Measurements from ENCODE around the gene C4orf50. TPM values are rescaled to one million over a fixed set of nuclear protein-coding genes. Genes with fewer than 3 reads are reported as not detected.

The C4orf50 gene
- total RNA-seq, 2 experiments from 2014 or later, result 0.19 to 0.43 TPM

DNA sequence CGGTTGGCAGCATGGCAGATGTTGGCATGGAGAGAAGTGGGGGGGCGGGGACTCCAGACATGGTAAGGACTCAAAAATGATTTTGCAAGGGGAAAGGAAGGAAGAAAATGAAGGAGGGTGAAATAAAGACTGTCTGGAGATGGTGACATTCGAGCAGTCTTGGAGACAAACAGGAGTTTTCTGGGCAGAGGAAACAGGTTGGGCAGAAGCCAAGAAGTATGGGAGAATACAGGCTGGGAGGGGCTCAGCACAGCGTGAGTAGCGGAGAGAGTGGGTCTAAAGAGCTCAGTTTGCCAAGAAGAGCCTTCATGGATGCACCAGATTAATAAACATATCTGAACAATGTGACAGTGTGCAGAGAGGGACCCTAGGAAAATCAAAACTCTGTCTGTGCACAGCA, 112.0 kb downstream of the C4orf50 start:
- POLR2A ChIA-PET, result no interaction called here
- no peak for ATAC-seq (ENCODE audit: low read depth)
- no peaks in the 10 kb centered on the region for H3K4me1 Mint-ChIP-seq

DNA sequence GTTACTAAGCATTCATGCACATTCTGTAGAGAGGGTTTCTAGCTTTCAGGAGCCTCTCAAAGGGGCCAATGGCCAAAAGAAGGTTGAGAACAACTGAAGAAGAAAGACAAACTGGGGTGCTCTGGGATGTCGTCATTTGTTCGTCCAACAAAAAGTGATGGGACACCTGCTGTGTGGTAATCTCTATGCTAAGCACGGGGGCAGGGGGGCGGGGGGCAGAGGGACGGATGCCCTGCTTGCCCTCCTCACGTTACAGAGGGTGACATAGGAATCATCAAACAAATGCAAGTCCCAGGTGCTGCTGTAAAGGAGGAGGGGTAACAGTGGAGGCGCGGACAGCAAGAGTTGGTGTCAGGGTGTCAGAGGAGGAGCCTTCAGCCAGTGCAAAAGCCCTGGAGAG, 112.5 kb downstream of the C4orf50 start:
- Mint-ChIP-seq H3K9me3 (peaks cover 6% of the 10 kb centered on the region), H3K4me3 (no peak overlapping the region), H3K36me3 (no peaks in the 10 kb centered on the region), H3K4me1 (no peaks in the 10 kb centered on the region), H3K27ac (no peak overlapping the region), H3K27me3 (peaks cover 7% of the 10 kb centered on the region)
- POLR2A ChIA-PET, result no interaction called here
- no peak for DNase-seq
- no peak for ATAC-seq (ENCODE audit: low read depth)

More for the DNA sequence above, 112.0 kb downstream of the C4orf50 start:
- Mint-ChIP-seq H3K27me3 (peaks cover 7% of the 10 kb centered on the region), H3K27ac (no peak overlapping the region), H3K9me3 (peaks cover 6% of the 10 kb centered on the region), H3K36me3 (no peaks in the 10 kb centered on the region), H3K4me3 (no peak overlapping the region)
- no peak for DNase-seq

DNA sequence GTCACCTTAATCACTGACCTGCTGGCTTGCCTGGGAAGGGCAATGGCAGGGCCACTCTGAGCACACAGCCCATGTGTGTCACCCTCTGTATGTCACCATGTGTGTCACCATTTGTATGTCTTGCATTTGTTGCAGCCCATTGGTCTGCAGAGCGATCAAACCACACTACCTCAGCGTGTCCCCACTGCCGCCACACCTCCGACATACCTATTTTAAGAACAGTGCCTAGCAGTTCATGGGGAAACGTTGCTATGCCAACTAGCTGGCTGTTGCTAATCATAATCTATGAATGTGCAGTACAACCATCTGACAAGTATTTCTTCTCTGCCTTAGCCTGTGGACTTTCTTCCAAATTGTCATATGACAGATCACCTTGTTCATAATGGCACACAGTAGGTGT, 117.4 kb downstream of the C4orf50 start:
- no peak for ATAC-seq (ENCODE audit: low read depth)
- no peak for DNase-seq
- Mint-ChIP-seq H3K27me3 (peaks cover 2% of the 10 kb centered on the region), H3K4me1 (no peaks in the 10 kb centered on the region), H3K27ac (no peak overlapping the region), H3K9me3 (peaks cover 3% of the 10 kb centered on the region), H3K4me3 (no peak overlapping the region), H3K36me3 (no peaks in the 10 kb centered on the region)
- POLR2A ChIA-PET, result no interaction called here

DNA sequence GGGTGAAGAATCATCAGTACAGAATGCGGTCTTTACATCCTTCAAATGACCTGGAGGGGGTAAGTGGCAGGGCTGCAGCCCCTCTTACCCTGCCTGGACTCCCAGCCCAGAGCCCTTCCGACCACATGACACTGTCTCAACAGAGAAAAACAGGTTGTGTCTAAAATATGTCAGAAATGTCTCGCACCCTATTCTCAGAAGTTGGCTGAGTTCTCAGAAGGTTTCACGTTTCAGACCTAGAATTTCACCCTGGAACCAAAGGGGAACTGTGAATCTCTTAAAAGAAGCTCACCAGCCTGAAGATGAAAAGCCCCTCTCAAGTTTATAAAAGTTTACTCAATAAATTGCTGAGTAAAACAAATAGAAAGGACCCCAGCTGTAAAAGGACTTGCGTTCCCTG, 118.3 kb downstream of the C4orf50 start:
- DNase-seq (no peak), ATAC-seq (ENCODE audit: low read depth) (no peak)
- H3K4me3 Mint-ChIP-seq, result no peak overlapping the region
- peaks cover 3% of the 10 kb centered on the region for H3K9me3 Mint-ChIP-seq
- peaks cover 2% of the 10 kb centered on the region for H3K27me3 Mint-ChIP-seq
- H3K36me3 Mint-ChIP-seq, result no peaks in the 10 kb centered on the region
- POLR2A ChIA-PET, result no interaction called here
- no peak overlapping the region for H3K27ac Mint-ChIP-seq
- no peaks in the 10 kb centered on the region for H3K4me1 Mint-ChIP-seq

DNA sequence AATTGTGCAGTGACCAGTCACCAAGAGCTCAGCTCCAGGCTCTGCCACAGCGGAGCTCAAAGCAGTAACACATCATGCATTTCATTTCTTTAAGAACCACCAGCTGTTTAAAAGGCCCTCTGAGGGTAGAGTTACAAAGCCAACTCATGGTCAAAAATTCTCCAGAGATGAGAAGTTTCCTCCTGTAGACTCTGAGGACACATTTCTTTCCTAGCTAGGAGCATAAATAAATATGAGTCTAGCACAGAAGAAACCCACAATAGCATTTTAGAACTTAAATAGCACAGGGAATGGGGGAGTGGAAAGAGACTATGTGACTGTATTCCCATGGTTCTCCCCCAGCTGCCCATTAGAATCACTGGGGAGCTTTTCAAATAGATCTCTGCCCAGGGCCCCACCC, 118.8 kb downstream of the C4orf50 start:
- no peak overlapping the region for H3K27ac Mint-ChIP-seq
- no peaks in the 10 kb centered on the region for H3K36me3 Mint-ChIP-seq
- H3K4me3 Mint-ChIP-seq, result no peak overlapping the region
- H3K9me3 Mint-ChIP-seq, result peaks cover 3% of the 10 kb centered on the region
- DNase-seq, result no peak
- H3K27me3 Mint-ChIP-seq, result peaks cover 2% of the 10 kb centered on the region
- ATAC-seq (ENCODE audit: low read depth), result no peak
- H3K4me1 Mint-ChIP-seq, result no peaks in the 10 kb centered on the region
- POLR2A ChIA-PET, result no interaction called here

DNA sequence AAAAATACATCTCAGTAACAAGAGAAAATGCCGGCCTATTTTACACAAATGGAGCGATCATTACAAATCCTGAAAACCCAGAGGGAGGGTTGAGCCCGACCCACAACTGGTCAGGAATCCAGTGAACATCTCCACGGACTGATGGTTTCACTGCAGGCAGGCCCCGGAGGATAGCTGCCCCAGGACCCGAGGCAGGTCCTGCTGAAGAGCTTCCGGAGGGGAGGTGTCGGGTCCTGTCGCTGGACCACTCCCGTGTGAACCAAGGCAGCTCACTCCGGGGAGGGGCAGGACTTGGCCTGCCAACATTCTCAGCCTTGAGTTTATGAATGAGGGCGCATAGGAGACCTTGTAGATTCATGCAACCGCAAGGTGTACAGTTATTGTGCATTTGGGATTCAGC, 120.6 kb downstream of the C4orf50 start:
- DNase-seq, result no peak
- H3K9me3 Mint-ChIP-seq, result peaks cover 4% of the 10 kb centered on the region
- ATAC-seq (ENCODE audit: low read depth), result no peak
- no peak overlapping the region for H3K4me3 Mint-ChIP-seq
- no peaks in the 10 kb centered on the region for H3K36me3 Mint-ChIP-seq
- no peak overlapping the region for H3K27ac Mint-ChIP-seq
- H3K27me3 Mint-ChIP-seq, result peaks cover 13% of the 10 kb centered on the region
- peaks cover 2% of the 10 kb centered on the region for H3K4me1 Mint-ChIP-seq
- POLR2A ChIA-PET, result no interaction called here

DNA sequence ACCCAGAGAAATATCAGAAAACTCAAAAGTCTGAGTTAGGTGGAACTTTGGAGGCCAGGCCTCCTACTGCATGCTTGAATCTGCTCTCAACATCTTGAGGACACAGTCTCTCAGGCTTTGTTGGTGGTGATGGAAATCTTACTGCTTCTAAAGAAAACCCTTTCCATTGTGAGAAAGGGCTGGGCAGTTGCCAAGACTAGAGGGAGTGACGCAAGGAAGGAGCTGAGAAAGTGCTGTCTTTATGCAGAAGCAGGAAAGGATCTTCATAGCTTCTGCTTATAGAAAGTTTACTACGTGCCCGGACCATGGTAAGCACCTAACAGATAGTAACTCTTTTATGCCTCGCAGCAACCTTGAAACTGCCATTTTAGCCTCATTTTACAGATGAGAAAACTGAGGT, 122.9 kb downstream of the C4orf50 start:
- Mint-ChIP-seq H3K9me3 (peaks cover 4% of the 10 kb centered on the region), H3K36me3 (peaks cover 1% of the 10 kb centered on the region), H3K27ac (no peak overlapping the region), H3K4me1 (peaks cover 2% of the 10 kb centered on the region), H3K27me3 (peaks cover 30% of the 10 kb centered on the region), H3K4me3 (no peak overlapping the region)
- POLR2A ChIA-PET, result no interaction called here
- ATAC-seq (ENCODE audit: low read depth), result no peak
- DNase-seq, result no peak

DNA sequence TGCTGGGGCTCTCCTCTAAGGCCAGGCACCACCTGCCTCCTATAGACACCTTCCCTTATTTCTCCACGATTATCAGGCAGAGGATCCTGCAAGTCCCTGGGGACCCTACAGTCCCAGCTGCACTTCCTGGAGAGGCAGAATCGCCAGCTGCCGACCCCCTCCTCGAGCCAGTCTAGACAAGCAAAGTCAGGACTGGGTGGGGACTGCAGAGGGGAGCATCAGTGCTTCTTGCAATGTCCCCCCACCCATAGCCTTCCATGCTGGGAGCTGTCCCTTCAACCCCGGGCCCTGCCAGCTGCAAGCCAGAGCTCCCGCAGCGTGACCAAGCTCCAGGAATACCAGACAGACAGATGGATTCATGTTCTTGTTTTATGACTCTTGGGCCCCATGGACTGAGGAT, 124.0 kb downstream of the C4orf50 start:
- POLR2A ChIA-PET, result no interaction called here
- peaks cover 39% of the 10 kb centered on the region for H3K27me3 Mint-ChIP-seq
- H3K36me3 Mint-ChIP-seq, result peaks cover 1% of the 10 kb centered on the region
- DNase-seq (no peak), ATAC-seq (ENCODE audit: low read depth) (no peak)
- H3K9me3 Mint-ChIP-seq, result peaks cover 4% of the 10 kb centered on the region
- H3K4me1 Mint-ChIP-seq, result peaks cover 2% of the 10 kb centered on the region
- H3K27ac Mint-ChIP-seq, result no peak overlapping the region
- H3K4me3 Mint-ChIP-seq, result no peak overlapping the region

DNA sequence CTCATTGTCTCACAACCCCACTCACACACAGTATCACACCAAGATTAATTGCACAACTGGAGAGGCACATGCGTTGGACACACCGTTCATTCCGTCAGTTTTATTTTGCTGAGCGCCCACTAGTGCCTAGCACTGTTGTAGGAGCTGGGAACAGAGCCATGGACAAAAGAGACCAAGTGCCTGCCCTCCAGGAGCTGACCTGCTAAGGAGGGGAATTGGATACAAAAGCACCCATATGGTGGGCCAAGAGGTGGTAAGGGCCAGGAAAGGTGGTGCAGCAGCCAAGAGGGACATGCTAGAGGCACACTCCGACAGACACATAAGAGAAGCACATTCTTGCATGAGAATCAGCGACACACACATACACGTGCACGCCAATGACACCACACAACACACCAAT, 124.6 kb downstream of the C4orf50 start:
- peak overlapping the region; percentile 24 for H3K27ac Mint-ChIP-seq
- H3K4me1 Mint-ChIP-seq, result peaks cover 2% of the 10 kb centered on the region

DNA sequence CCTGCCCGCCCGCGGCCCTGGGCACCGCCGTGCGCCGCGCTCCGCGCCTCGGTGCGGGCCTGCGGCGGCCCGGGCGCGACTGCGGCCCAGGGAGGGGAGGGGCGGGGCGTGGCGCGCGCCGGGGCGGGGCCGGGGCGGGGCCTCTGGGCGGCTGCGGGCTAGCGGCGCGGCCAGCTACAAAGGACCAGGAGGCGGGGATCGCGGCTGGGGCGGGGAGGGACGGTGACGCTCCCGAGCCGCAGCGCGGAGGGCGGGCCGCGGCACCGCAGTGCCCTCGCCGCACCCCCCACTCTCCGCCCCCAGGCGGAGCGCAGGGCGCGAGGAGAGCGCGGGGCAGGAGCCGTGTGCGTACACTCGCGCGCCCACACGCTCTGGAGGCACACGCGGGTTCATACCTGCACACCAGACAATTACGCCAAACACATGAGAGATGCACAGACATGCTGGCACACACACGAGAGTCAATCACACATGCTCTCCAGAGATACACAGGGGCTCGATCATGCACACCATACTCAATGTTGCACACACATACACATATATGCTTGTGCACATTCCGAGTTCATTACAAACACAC, 125.1 kb downstream of the C4orf50 start, which contains the start of gene CRMP1:
Gene CRMP1, minus strand, starts transcription at position 83 of the 577 bp plus-strand sequence. CDS start 117 bp downstream, outside the sequence.
- Mint-ChIP-seq H3K27ac (peak within 1 kb of the TSS; percentile 24), H3K4me1 (peaks cover 2% of the 10 kb centered on the region), H3K27me3 (peaks cover 45% of the 10 kb centered on the region), H3K36me3 (peaks cover 1% of the 10 kb centered on the region), H3K9me3 (peaks cover 4% of the 10 kb centered on the region), H3K4me3 (no peak within 1 kb of the TSS)
- POLR2A ChIA-PET, result no interaction called here
- DNase-seq, result no peak
- ATAC-seq (ENCODE audit: low read depth), result no peak

More for the DNA sequence above, 124.6 kb downstream of the C4orf50 start:
- no peak overlapping the region for H3K4me3 Mint-ChIP-seq
- ATAC-seq (ENCODE audit: low read depth) (no peak), DNase-seq (no peak)
- peaks cover 4% of the 10 kb centered on the region for H3K9me3 Mint-ChIP-seq
- H3K36me3 Mint-ChIP-seq, result peaks cover 1% of the 10 kb centered on the region
- peaks cover 45% of the 10 kb centered on the region for H3K27me3 Mint-ChIP-seq
- POLR2A ChIA-PET, result no interaction called here

DNA sequence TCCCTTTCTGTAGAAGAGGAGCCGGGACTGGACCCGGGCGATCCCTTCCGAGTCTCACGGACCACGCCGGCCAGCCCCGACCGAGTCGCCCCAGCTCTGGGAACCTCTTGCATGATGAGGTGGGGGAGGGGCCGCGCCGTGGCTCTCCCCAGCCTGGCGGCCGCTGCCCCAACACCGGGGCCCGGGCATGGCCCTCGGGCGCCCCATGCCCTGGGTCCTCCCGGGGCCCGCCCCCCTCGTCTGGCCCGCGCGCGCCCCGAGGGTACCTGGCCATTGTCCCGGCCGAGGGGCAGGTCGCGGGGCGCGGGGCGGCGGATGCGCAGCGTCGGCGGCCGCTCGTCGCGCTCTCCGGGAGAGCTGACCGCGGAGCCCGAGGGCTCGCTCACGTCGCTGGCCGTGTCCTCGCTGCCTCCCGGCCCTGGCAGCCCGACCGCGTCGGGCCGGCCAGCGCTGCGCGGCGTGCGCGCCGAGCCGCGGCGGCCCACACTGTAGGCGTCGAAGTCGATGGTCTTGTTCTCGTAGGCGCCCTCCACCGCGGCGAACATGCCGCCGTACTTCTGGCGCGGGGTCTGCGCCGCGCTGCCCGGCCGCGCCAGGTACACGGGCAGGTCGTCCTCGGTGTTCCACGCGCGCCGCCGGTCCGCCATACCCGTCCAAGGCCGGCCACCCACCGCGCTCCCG, 125.8 kb downstream of the C4orf50 start:
- peaks cover 4% of the 10 kb centered on the region for H3K9me3 Mint-ChIP-seq
- ATAC-seq (ENCODE audit: low read depth), result no peak
- POLR2A ChIA-PET, result no interaction called here

DNA sequence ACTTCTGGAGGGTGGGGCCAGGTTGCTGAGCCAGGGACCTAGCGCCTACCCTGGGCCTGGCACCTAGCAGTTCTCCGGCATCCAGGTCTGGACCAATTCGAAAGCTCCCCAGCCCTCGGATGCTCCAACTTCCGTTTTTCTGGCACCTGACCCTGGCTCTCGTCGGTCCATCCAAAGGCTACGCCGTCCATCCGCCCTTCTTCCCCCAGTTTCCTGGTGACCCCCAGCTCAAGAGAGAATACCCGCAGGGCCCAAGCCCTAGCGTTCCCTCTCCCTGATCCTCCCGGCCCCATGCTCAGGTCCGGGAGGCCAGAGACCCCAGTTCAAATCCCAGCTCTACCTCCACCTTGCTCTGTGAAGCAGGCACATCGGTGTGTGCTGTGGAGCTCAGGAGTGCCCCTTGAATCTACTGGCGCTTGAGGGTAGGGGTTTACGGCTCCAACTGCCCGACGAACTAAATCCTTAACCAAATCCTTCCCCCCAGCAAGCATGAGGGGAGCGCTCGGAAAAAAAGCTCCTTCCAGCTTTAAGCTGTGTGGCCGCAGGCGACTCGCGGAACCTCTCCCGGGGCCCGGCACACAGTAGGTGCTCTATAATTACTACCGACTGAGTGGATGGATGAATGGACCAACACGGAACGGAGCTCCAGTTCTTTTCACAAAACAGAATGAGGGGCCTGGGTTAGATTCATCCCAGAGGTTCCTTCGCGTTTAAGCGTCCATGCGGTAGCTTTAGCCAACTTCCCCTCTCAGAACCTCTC, 126.5 kb downstream of the C4orf50 start:
- peaks cover 50% of the 10 kb centered on the region for H3K27me3 Mint-ChIP-seq
- DNase-seq, result no peak
- no peak for ATAC-seq (ENCODE audit: low read depth)
- no peak overlapping the region for H3K27ac Mint-ChIP-seq
- H3K36me3 Mint-ChIP-seq, result peaks cover 1% of the 10 kb centered on the region
- POLR2A ChIA-PET, result no interaction called here
- H3K9me3 Mint-ChIP-seq, result peaks cover 2% of the 10 kb centered on the region
- no peak overlapping the region for H3K4me3 Mint-ChIP-seq
- peaks cover 2% of the 10 kb centered on the region for H3K4me1 Mint-ChIP-seq

More for the DNA sequence above, 125.8 kb downstream of the C4orf50 start:
- Mint-ChIP-seq H3K4me3 (no peak overlapping the region), H3K4me1 (peaks cover 2% of the 10 kb centered on the region), H3K27me3 (peaks cover 45% of the 10 kb centered on the region), H3K36me3 (peaks cover 1% of the 10 kb centered on the region), H3K27ac (no peak overlapping the region)
- DNase-seq, result no peak

DNA sequence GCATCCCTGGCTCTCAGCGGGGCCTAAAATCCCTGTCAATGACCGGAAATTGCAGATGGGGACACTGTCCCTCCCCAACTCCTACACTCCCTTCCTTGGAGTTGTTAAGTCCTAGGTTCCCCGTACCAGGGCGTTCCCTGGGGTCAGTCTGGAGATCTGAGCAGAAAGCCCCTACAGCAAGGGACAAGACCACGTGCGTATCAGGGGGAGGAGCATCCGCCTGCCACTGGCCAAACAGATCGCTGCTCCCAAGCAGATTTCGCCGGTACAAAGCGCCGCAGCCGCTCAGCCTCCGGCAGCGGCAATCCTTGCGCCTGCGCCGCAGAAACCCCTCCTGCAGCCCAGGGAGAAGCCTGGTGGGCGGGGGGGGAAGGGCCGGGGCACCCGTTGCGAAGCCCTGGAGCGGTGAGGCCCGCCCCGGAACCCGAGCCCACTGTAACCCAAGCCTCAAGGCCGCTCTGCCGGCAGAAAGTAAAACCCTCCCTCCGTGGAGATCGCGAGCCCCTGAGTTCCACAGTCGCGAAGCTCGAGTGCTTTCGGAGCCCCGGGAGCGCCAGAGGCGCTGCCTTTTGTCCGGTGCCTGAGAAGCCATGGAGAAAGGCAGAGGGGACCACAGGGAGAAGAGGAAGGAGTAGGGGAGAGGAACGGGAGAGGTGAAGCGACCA, 128.0 kb downstream of the C4orf50 start:
- peaks cover 2% of the 10 kb centered on the region for H3K9me3 Mint-ChIP-seq
- peak overlapping the region; percentile 34 for H3K27ac Mint-ChIP-seq
- H3K4me3 Mint-ChIP-seq, result no peak overlapping the region
- DNase-seq, result no peak
- H3K27me3 Mint-ChIP-seq, result peaks cover 53% of the 10 kb centered on the region
- H3K4me1 Mint-ChIP-seq, result peaks cover 2% of the 10 kb centered on the region
- H3K36me3 Mint-ChIP-seq, result peaks cover 1% of the 10 kb centered on the region
- ATAC-seq (ENCODE audit: low read depth), result no peak
- POLR2A ChIA-PET, result no interaction called here
